H9 (cell line): Measurements from ENCODE around the gene HIP1R. TPM values are rescaled to one million over a fixed set of nuclear protein-coding genes. Genes with fewer than 3 reads are reported as not detected.

Source experiments
- DNase-seq: peaks from one replicate; pipeline ENCODE4 v3.0.0-alpha.2; 2017
- H2AFZ ChIP-seq: one replicate; pipeline ENCODE4 v1.6.1; 2013; ENCODE audit warnings: mild to moderate bottlenecking, low read length, control low read depth, moderate library complexity
- H2AK5ac ChIP-seq: 2 replicates; pipeline ENCODE4 v1.6.1; 2013; ENCODE audit warnings: low read length, control low read depth, mixed read lengths; ENCODE audit not compliant: insufficient read length
- H2BK120ac ChIP-seq: one replicate; pipeline ENCODE4 v1.6.1; 2013; ENCODE audit warnings: low read depth, mild to moderate bottlenecking, low read length, control low read depth, inconsistent platforms; ENCODE audit not compliant: poor library complexity, severe bottlenecking
- H2BK12ac ChIP-seq: 2 replicates; pipeline ENCODE4 v1.6.1; 2013; ENCODE audit warnings: low read length, control low read depth, mixed read lengths, low read depth; ENCODE audit not compliant: insufficient read length
- H2BK15ac ChIP-seq: 2 replicates; pipeline ENCODE4 v1.6.1; 2013; ENCODE audit warnings: low read depth, low read length, control low read depth
- H2BK20ac ChIP-seq: one replicate; pipeline ENCODE4 v1.6.1; 2013; ENCODE audit warnings: low read depth, mild to moderate bottlenecking, low read length, control low read depth, inconsistent platforms; ENCODE audit not compliant: poor library complexity, severe bottlenecking
- H2BK5ac ChIP-seq: 2 replicates; pipeline ENCODE4 v1.6.1; 2013; ENCODE audit warnings: low read length, control low read depth, mixed read lengths; ENCODE audit not compliant: insufficient read length
- H3K14ac ChIP-seq: 2 replicates; pipeline ENCODE4 v1.6.1; 2013; ENCODE audit warnings: low read length, control low read depth; ENCODE audit not compliant: insufficient read depth
- H3K18ac ChIP-seq: 2 replicates; pipeline ENCODE4 v1.6.1; 2013; ENCODE audit warnings: low read depth, mild to moderate bottlenecking, mixed read lengths, low read length, control low read depth; ENCODE audit not compliant: insufficient read length
- H3K23ac ChIP-seq: 2 replicates; pipeline ENCODE4 v1.6.1; 2013; ENCODE audit warnings: low read length, control low read depth, mixed read lengths, low read depth; ENCODE audit not compliant: insufficient read length
- H3K23me2 ChIP-seq: 2 replicates; pipeline ENCODE4 v1.6.1; 2013; ENCODE audit warnings: low read depth, mild to moderate bottlenecking, mixed read lengths, low read length, control low read depth; ENCODE audit not compliant: insufficient read length, poor library complexity, severe bottlenecking
- H3K27ac ChIP-seq: 2 replicates; pipeline ENCODE4 v1.5.1; 2013; ENCODE audit warnings: low read length, control low read depth, mixed read lengths, low read depth; ENCODE audit not compliant: insufficient read length
- H3K27me3 ChIP-seq: 2 replicates; pipeline ENCODE4 v1.6.1; 2013; ENCODE audit warnings: low read length, control low read depth, inconsistent platforms; ENCODE audit not compliant: insufficient read depth
- H3K4ac ChIP-seq: 2 replicates; pipeline ENCODE4 v1.6.1; 2013; ENCODE audit warnings: low read depth, mild to moderate bottlenecking, control low read depth, inconsistent platforms, low read length, moderate library complexity
- H3K4me1 ChIP-seq: 2 replicates; pipeline ENCODE4 v1.6.1; 2013; ENCODE audit warnings: low read length, control low read depth, inconsistent platforms; ENCODE audit not compliant: insufficient read depth
- H3K4me2 ChIP-seq: 2 replicates; pipeline ENCODE4 v1.6.1; 2013; ENCODE audit warnings: low read length, control low read depth, mixed read lengths; ENCODE audit not compliant: insufficient read length, insufficient read depth
- H3K56ac ChIP-seq: 2 replicates; pipeline ENCODE4 v1.6.1; 2013; ENCODE audit warnings: low read depth, mild to moderate bottlenecking, mixed read lengths, low read length, control low read depth; ENCODE audit not compliant: insufficient read length
- H3K79me1 ChIP-seq: 2 replicates; pipeline ENCODE4 v1.6.1; 2013; ENCODE audit warnings: low read depth, mild to moderate bottlenecking, moderate library complexity, low read length, control low read depth, inconsistent platforms; ENCODE audit not compliant: insufficient read depth, poor library complexity, severe bottlenecking
- H3K79me2 ChIP-seq: 2 replicates; pipeline ENCODE4 v1.6.1; 2013; ENCODE audit warnings: low read length, control low read depth, inconsistent platforms; ENCODE audit not compliant: insufficient read depth
- H3K9ac ChIP-seq: 2 replicates; pipeline ENCODE4 v1.6.1; 2013; ENCODE audit warnings: low read length, control low read depth, mixed read lengths; ENCODE audit not compliant: insufficient read length; ENCODE audit errors: extremely low read depth
- H3K9me3 ChIP-seq: one replicate; pipeline ENCODE4 v1.6.1; 2013; ENCODE audit warnings: low read depth, low read length, inconsistent platforms; ENCODE audit not compliant: control insufficient read depth
- H3T11ph ChIP-seq: one replicate; pipeline ENCODE4 v1.6.1; 2013; ENCODE audit warnings: mild to moderate bottlenecking, low read length, control low read depth, inconsistent platforms
- H4K20me1 ChIP-seq: one replicate; pipeline ENCODE4 v1.6.1; 2013; ENCODE audit not compliant: control insufficient read depth, insufficient read length, insufficient read depth
- H4K5ac ChIP-seq: 2 replicates; pipeline ENCODE4 v1.6.1; 2013; ENCODE audit warnings: low read depth, mild to moderate bottlenecking, mixed read lengths, low read length, control low read depth; ENCODE audit not compliant: insufficient read length
- H4K8ac ChIP-seq: replicated peaks from 2 replicates; pipeline ENCODE4 v1.6.1; 2013; ENCODE audit warnings: low read length, control low read depth, mixed read lengths, low read depth; ENCODE audit not compliant: insufficient read length
- H4K91ac ChIP-seq: 2 replicates; pipeline ENCODE4 v1.6.1; 2013; ENCODE audit warnings: low read depth, mild to moderate bottlenecking, moderate library complexity, mixed read lengths, low read length, control low read depth; ENCODE audit not compliant: insufficient read length
- H3K27ac Mint-ChIP-seq, 3 experiments: 2 replicates in 2 of 3; 3 replicates in 1 of 3; pipeline ENCODE4 v1.8.0; 2020 to 2021; ENCODE audit warnings: mixed read lengths in 3 of 3, mild to moderate bottlenecking in 1 of 3, moderate library complexity in 1 of 3
- H3K27me3 Mint-ChIP-seq: 2 replicates; pipeline ENCODE4 v1.8.0; 2021; ENCODE audit warnings: low read depth, mild to moderate bottlenecking, moderate library complexity, mixed read lengths
- H3K36me3 Mint-ChIP-seq, 3 experiments: 2 replicates in 2 of 3; 3 replicates in 1 of 3; pipeline ENCODE4 v1.8.0; 2020 to 2021; ENCODE audit warnings: low read depth in 3 of 3, mixed read lengths in 3 of 3; ENCODE audit not compliant: insufficient read depth in 1 of 3
- H3K4me1 Mint-ChIP-seq, 2 experiments: 2 replicates each; pipeline ENCODE4 v1.8.0; 2020; ENCODE audit warnings: mixed read lengths in 2 of 2
- H3K4me3 Mint-ChIP-seq, 2 experiments: 2 replicates in 1 of 2; 3 replicates in 1 of 2; pipeline ENCODE4 v1.8.0; 2020 to 2021; ENCODE audit warnings: mild to moderate bottlenecking in 2 of 2, mixed read lengths in 2 of 2, moderate library complexity in 1 of 2
- H3K9me3 Mint-ChIP-seq, 2 experiments: 2 replicates in 1 of 2; 3 replicates in 1 of 2; pipeline ENCODE4 v1.8.0; 2020; ENCODE audit warnings: mild to moderate bottlenecking in 2 of 2, mixed read lengths in 2 of 2, moderate library complexity in 1 of 2
- CTCF ChIP-seq: fragments of 200-600 bp; sonication (generic); conservative IDR thresholded peaks from 3 replicates; pipeline ENCODE4 v1.8.0; 2021; ENCODE audit warnings: antibody characterized with exemption, mild to moderate bottlenecking
- WGBS: extraction: QIAGEN DNeasy Blood & Tissue Kit; methylation state at CpG from one replicate; pipeline ENCODE4 v1.1.7; 2013; ENCODE audit warnings: missing lambda C conversion rate, low lambda C conversion rate, mixed read lengths; ENCODE audit not compliant: insufficient read length; ENCODE audit errors: extremely low coverage; 5-methylcytosine and 5-hydroxymethylcytosine counted together
- total RNA-seq: library from RNA; stranded (reverse); gene quantifications from 2 replicates; pipeline ENCODE4 v1.2.1, GENCODE V29; 2021

Gene HIP1R
- total RNA-seq, 1 experiment from 2014 or later = 17.4 TPM

GRCh38 chr12:122908915-122909314 lies 73.7 kb downstream of the HIP1R start:
- Histone ChIP-seq H4K5ac (no peak overlapping the region), H2BK12ac (no peak overlapping the region), H3K23ac (no peak overlapping the region), H2BK120ac (no peak overlapping the region), H3K9me3 (no peaks in the 10 kb centered on the region), H3T11ph (no peak overlapping the region), H3K27me3 (no peaks in the 10 kb centered on the region), H3K4me2 (no peak overlapping the region), H4K8ac (no peak overlapping the region), H3K23me2 (no peaks in the 10 kb centered on the region), H3K27ac (no peak overlapping the region), H3K79me2 (no peaks in the 10 kb centered on the region), H3K14ac (no peak overlapping the region), H2BK20ac (no peak overlapping the region), H3K4me1 (no peaks in the 10 kb centered on the region), H2AFZ (no peak overlapping the region), H3K4ac (no peak overlapping the region), H3K18ac (no peak overlapping the region), H3K56ac (no peak overlapping the region), H4K91ac (no peak overlapping the region), H2BK15ac (no peak overlapping the region), H2BK5ac (no peak overlapping the region), H4K20me1 (no peaks in the 10 kb centered on the region), H2AK5ac (no peak overlapping the region), H3K79me1 (no peaks in the 10 kb centered on the region), H3K9ac (no peak overlapping the region)
- H3K9me3 Mint-ChIP-seq = peaks cover 2 to 3% of the 10 kb centered on the region in 2 experiments; a peak in 1 of 5 replicates
- no CpG with 5 or more reads among the region's 6 CpGs for WGBS
- peaks cover 11 to 14% of the 10 kb centered on the region in 2 experiments for H3K4me1 Mint-ChIP-seq
- H3K27ac Mint-ChIP-seq = no peak overlapping the region
- no peak for DNase-seq
- peaks cover 31% of the 10 kb centered on the region for H3K27me3 Mint-ChIP-seq
- no peak for TF ChIP-seq CTCF
- no peaks in the 10 kb centered on the region; a peak in 1 of 7 replicates for H3K36me3 Mint-ChIP-seq
- no peak overlapping the region for H3K4me3 Mint-ChIP-seq
